ENCODE measurements around the gene NLRC5.

GRCh38 chr16:56986361-56986760 is 3.0 kb upstream of the NLRC5 start:
- TF ChIP-seq CTCF (IDR thresholded peaks at IDR 0.05) (no peak), EZH2 (IDR thresholded peaks at IDR 0.05) (no peak)

Measured in neural progenitor cell (in vitro differentiated cells).